GM12891 (cell line): ENCODE data around the gene APBB2.

Source experiments
- DNase-seq: peaks from one replicate; pipeline ENCODE4 v3.0.0; 2011; ENCODE audit warnings: low spot score; ENCODE audit not compliant: insufficient read length
- FAIRE-seq: peaks from 2 replicates; lab custom pipeline; 2011; peaks lifted over from hg19 to GRCh38; lab: Jason Lieb, UNC
- PAX5 ChIP-seq: IDR thresholded peaks from 2 replicates; pipeline ENCODE4 v1.6.1; 2011; ENCODE audit warnings: low read length, moderate library complexity, mild to moderate bottlenecking; ENCODE audit not compliant: insufficient read depth, severe bottlenecking
- POLR2A ChIP-seq: IDR thresholded peaks from 2 replicates; pipeline ENCODE4 v1.6.1; 2011; ENCODE audit warnings: low read depth, low read length, control low read depth
- POLR2AphosphoS5 ChIP-seq: IDR thresholded peaks from 2 replicates; pipeline ENCODE4 v1.6.1; 2011; ENCODE audit warnings: low read depth, low read length, control low read depth
- POU2F2 ChIP-seq: IDR thresholded peaks from 2 replicates; pipeline ENCODE4 v1.6.1; 2011; ENCODE audit warnings: low read depth, mild to moderate bottlenecking, control low read depth, low read length, moderate library complexity
- SPI1 ChIP-seq: IDR thresholded peaks from 2 replicates; pipeline ENCODE4 v1.6.1; 2011; ENCODE audit warnings: low read depth, low read length, control low read depth
- TAF1 ChIP-seq: IDR thresholded peaks from 2 replicates; pipeline ENCODE4 v1.6.1; 2011; ENCODE audit warnings: low read depth, low read length, control low read depth

Gene APBB2

DNA sequence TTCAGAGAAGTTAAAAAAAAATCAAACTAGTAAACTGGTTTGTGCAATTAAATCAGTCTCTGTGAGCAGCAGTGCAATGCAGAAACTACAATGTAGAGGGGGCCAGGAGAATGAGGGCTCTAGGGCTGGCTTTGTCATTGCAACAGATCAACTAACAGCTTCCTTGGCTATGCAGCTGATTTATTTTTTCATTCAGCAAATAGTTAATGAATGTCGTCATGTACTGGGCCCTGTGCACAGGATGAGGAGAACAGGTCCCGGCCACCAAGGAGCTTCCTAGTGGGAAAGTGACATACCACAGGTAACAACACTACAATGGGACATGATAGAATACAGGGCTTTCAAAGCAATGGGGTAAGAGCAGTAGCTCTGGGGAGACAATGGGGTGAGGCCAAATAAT is 274.5 kb downstream of the APBB2 start:
- no peak for TF ChIP-seq POLR2A
- no peak for TF ChIP-seq POU2F2
- TF ChIP-seq PAX5, result no peak
- TF ChIP-seq POLR2AphosphoS5, result no peak
- no peak for TF ChIP-seq TAF1
- no peak for TF ChIP-seq SPI1
- FAIRE-seq (no peak), DNase-seq (no peak)

DNA sequence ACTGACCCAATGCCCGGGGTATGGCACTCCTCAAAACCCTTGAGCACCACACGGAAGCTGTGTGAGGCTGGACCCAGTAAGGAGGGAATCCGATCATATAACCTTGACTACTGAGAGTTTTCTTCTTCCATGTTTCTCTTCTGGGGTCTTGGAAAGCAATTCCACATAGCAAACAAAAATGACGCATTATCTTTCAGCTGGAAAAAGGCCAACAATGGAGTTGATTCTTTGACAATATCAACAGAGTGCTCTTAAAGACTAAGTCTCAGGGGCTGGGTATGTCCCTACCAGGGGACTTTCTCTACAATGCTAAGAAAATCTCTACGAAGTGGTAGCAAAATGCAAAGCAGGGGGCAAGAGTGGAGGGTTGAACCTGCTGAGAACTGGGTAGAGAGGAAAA is 276.0 kb downstream of the APBB2 start:
- TF ChIP-seq SPI1, result no peak
- TF ChIP-seq POLR2AphosphoS5, result no peak
- TF ChIP-seq TAF1, result no peak
- TF ChIP-seq POLR2A, result no peak
- DNase-seq (no peak), FAIRE-seq (no peak)

DNA sequence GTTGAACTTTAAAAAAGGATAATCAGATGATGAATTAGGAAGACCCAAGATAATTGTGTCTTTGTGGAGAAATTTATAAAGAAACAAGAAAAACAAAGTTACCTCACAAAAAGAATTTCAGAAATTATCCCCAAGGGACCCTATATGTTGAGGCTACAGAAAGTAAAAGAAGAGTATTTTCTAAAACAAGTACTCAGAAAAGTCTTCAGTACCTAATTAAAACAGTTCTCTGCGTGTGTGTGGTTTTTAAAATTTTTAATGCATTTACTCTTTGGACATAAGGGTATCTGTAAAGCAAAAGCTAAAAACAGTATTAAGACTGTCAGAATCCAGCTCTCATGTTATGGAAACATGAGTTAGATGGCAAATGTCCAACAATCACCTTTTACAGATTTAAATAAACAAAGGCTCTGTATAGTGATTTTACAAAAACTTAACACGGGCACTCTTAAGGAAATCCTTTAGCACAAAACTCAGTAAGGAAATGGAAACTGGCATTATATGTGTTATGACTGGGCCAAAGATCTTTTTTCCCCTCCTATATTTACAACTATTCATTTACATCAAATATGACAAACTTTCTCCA is 277.1 kb downstream of the APBB2 start:
- FAIRE-seq (no peak), DNase-seq (no peak)
- no peak for TF ChIP-seq POLR2AphosphoS5
- TF ChIP-seq TAF1, result no peak
- TF ChIP-seq PAX5, result no peak
- no peak for TF ChIP-seq POLR2A
- TF ChIP-seq POU2F2, result no peak
- TF ChIP-seq SPI1, result no peak

DNA sequence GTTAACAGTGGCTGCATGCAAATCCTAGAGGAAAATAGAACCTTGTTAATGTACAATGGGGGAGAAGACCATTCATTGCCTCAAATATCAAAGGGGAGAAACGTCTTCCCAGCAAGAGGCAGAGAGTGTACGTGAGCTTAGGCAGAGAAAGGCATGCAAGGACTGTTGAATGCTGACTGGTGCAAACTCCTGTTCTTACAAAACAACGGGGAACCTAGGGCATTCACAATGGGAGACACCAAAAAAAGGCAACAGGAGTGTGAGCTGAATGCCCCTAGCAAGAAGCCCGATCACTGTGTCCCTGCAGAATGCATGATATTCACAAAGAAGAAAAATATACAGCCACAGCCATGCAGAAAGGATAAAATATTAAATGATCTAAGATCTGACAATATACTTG is 279.7 kb downstream of the APBB2 start:
- FAIRE-seq (no peak), DNase-seq (no peak)
- TF ChIP-seq PAX5 (no peak), POU2F2 (no peak), POLR2A (no peak), TAF1 (no peak), POLR2AphosphoS5 (no peak), SPI1 (no peak)

DNA sequence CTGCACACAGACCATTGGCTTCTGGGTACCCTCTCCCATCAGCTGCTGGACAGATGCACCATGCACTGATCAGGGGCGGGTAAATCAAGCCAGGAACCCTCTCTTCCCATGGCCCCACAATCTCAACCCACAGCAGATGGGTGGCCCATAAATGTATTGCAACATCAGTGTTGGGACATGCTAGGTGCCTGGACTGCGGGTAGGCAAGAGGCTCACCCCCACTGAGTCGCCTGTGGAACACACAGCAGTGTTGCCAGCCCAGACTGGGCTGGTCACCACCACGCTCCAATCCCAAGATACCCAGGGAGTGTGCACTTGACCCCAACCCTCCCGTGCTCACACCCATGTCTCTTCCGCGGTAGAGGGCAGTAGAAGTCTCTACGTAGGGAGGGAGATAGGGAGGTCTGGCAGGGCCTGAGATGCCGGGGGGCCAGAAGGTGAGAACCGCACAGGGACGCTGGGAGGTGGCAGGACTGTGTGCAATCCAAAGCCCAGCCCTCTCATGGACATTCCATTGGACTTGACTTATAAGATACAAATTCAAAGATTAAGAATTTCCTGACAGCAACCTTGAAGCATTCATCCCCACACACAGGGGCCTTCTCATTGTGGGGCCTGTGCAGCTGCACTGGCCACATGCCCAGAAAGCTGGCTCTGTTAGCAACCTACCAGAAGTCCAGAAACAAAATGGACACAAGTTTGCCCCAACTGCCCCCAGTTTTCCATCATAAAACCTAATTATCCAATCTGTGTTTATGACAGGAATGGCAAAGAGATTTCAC is 280.9 kb downstream of the APBB2 start:
- DNase-seq, result no peak
- no peak for FAIRE-seq
- TF ChIP-seq PAX5 (no peak), POLR2AphosphoS5 (no peak), TAF1 (no peak), SPI1 (no peak), POU2F2 (no peak), POLR2A (no peak)

DNA sequence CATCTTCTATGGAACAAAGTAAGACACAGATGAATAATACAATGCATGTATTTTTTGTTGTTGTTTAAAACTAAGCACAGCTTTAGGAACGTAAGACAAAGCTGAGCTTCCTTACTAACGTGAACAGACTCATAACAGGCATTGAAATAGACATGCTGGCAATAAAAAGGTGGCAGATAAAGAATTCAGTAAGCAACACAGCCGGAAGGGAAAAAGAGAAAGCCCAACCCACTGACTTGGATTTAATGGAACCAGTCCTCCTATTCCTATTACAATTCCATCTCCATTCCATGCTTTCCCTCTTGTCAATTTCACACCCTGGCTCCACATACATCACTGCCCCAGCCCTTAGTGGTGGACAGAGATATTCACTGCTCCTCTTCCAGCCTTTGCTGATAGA is 282.5 kb downstream of the APBB2 start:
- FAIRE-seq, result no peak
- TF ChIP-seq PAX5, result no peak
- no peak for TF ChIP-seq POLR2AphosphoS5
- no peak for TF ChIP-seq SPI1
- TF ChIP-seq POLR2A, result no peak
- no peak for TF ChIP-seq POU2F2
- TF ChIP-seq TAF1, result no peak
- no peak for DNase-seq

DNA sequence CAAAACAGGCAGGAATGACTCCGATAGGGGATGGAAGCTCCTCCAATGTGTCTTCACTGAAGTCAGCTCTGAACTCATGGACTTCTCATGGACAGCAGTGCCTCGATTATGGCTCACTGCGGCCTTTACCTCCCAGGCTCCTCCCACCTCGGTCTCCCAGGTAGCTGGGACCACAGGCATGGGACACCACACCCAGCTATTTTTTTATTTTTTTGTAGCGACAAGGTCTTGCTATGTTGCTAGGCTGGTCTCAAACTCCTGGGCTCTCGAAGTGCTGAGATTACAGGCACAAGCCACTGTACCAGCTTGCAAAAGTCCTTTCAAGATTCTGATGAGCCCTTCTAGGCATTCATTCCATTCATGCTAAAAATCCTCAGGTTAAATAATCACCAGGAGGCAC is 283.1 kb downstream of the APBB2 start:
- TF ChIP-seq POLR2AphosphoS5 (no peak), POU2F2 (no peak), TAF1 (no peak), POLR2A (no peak), SPI1 (no peak), PAX5 (no peak)
- FAIRE-seq (no peak), DNase-seq (no peak)

DNA sequence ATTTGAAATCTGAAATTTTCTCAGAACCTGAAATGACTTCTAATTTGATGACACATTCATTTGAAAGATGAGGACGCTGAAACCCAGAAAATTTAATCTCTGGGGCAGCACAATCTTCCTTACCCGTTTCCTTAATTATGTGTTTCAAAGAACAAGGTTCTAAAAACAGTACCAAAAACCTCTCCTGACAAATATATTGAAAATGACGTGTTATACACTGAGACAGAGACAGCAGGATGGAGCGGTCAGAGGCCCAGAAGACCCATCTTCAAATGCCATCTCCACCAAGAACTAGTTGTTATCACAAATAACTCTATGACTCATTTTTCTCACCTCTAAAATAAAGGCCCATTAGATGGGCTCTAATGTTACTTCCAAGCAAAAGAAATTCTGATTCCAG is 287.3 kb downstream of the APBB2 start:
- DNase-seq (no peak), FAIRE-seq (no peak)

DNA sequence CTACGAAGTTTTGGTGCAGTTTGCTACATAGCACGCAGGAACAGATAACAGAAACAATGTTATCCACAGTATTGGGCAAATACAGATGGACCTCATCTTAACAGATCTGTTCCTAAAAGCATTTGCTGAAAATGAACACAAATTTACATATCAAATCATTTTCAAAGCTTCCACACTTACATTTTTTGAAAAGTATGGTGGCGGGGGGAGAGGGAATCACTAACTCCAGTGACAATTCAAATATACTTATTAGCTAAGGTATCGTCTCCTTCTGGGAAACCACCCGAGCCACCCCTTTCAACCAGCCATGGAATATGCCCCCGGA is 289.6 kb downstream of the APBB2 start:
- TF ChIP-seq POU2F2 (no peak), POLR2AphosphoS5 (no peak), TAF1 (no peak), PAX5 (no peak), SPI1 (no peak), POLR2A (no peak)
- FAIRE-seq, result no peak
- no peak for DNase-seq

More for the DNA sequence above, 287.3 kb downstream of the APBB2 start:
- TF ChIP-seq PAX5, result no peak
- TF ChIP-seq TAF1, result no peak
